ENCODE results near the gene ZNF710. TPM values are rescaled to one million over a fixed set of nuclear protein-coding genes. Genes with fewer than 3 reads are reported as not detected.

The ZNF710 gene
- total and polyA plus RNA-seq, 2 experiments from 2014 or later: 7.8 to 22.2 TPM

DNA sequence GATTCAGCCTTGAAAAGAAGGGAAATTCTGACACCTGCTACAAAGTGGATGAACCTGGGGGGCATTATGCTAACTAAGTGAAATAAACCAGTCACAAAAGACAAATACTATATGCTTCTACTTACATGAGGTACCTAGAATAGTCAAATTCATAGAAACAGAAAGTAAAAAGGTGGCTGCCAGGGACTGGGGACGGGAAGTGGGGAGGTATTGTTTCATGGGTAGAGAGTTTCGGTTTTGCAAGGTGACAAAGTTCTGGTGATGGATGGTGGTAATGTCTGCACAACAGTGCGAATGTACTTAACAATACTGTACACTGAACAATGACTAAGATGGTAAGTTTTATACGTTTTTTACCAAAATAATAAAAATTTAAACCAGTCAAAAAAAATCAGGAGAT lies 96.4 kb downstream of the ZNF710 start:
- no peak for DNase-seq (ENCODE audit: low read depth in 1 of 2, low spot score in 1 of 2)
- Histone ChIP-seq H3K4me1 (ENCODE audit: low read depth) (peaks cover 56% of the 10 kb centered on the region), H3K9me3 (ENCODE audit: low read depth) (no peaks in the 10 kb centered on the region), H3K36me3 (no peaks in the 10 kb centered on the region), H3K27ac (peak overlapping the region; percentile 6), H3K4me3 (no peak overlapping the region), H3K27me3 (no peaks in the 10 kb centered on the region)
- TF ChIP-seq, protein P1, sequence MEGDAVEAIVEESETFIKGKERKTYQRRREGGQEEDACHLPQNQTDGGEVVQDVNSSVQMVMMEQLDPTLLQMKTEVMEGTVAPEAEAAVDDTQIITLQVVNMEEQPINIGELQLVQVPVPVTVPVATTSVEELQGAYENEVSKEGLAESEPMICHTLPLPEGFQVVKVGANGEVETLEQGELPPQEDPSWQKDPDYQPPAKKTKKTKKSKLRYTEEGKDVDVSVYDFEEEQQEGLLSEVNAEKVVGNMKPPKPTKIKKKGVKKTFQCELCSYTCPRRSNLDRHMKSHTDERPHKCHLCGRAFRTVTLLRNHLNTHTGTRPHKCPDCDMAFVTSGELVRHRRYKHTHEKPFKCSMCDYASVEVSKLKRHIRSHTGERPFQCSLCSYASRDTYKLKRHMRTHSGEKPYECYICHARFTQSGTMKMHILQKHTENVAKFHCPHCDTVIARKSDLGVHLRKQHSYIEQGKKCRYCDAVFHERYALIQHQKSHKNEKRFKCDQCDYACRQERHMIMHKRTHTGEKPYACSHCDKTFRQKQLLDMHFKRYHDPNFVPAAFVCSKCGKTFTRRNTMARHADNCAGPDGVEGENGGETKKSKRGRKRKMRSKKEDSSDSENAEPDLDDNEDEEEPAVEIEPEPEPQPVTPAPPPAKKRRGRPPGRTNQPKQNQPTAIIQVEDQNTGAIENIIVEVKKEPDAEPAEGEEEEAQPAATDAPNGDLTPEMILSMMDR (IDR thresholded peaks at IDR 0.05; ENCODE audit: low read depth, low read length): no peak

DNA sequence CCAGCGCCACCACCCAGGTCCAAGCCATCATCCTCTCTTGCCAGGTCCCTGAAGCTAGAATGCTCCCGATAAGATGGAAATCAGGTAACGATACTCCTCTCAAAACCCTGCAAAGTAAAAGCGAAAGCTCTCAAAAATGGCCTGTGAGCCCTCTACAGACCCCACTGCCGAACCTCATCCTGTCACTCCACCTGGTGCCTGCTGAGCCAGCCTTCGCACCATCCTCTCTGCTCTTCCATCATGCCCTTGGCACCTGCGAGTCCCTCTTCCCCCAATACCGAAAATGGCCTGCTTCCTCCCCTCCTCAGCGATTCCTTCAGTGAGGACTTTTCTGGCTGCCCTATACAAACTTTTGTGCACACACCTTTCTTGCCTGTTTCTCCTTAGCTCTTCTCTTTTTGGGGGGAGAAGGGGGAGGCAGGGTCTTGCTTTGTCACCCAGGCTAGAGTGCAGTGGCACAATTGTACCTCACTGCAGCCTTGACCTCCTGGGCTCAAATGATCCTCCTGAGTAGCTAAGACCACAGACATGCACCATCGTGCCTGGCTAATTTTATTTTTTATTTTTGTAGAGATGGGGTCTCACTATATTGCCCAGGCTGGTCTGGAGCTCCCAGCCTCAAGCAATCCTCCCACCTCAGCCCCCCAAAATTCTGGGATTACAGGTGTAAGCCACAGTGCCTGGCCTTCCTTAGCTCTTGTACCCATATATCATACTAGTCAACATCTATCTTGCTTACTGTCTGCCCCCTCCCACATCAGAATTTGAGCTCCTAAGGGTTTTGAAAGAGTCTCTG lies 98.1 kb downstream of the ZNF710 start:
- no peaks in the 10 kb centered on the region for H3K27me3 ChIP-seq
- peaks cover 58% of the 10 kb centered on the region for H3K4me1 ChIP-seq (ENCODE audit: low read depth)
- no peak for DNase-seq (ENCODE audit: low read depth in 1 of 2, low spot score in 1 of 2)
- no peaks in the 10 kb centered on the region for H3K36me3 ChIP-seq
- TF ChIP-seq, protein P1 (IDR thresholded peaks at IDR 0.05; ENCODE audit: low read depth, low read length): no peak
- H3K9me3 ChIP-seq (ENCODE audit: low read depth): no peaks in the 10 kb centered on the region
- H3K4me3 ChIP-seq: no peak overlapping the region
- H3K27ac ChIP-seq: peak overlapping the region; percentile 6

DNA sequence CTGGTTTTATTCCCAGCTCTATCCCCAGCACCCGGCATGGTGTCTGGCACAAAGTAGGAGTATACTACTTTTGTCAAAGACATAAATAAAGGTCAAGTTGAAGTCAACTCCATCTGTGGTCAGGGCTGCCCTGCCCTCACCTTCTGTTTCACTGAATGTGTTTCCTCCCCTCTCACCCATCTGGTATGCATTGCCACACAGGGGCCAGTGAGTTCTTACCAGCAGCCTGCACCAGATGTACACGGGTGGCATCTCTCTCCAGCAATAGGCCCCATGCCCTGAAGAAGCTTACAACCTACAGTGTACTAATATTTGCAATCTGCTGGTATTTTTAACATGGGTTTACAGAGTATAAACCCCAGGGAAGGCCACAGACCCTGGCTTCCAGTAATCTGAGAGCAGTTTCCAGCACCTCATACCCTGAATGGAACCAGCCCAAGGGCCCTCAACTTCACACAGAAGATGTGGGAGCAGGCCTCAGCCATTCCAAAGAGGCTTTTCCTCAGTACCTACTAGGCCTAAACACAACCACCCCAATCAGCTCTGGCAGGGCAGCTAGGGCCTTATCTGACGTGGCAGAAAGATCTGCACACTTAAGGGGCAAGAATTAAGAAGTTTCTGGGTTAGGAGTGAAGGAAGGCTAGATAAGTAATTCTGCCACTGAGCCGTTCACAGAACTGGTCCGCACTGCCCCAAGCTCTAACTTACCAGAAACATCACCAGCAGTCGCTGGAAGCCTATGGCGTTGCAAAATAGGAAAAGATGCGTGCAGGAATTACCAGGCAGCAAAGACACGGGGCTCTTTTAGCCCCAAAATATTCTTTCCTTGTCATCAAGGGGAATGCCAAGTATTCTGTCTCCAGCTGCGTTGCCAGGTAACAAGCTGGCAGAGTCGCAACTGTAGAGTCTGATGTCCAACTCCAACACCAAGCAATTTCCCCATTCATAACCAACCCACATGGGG lies 99.0 kb downstream of the ZNF710 start:
- Histone ChIP-seq H3K4me3 (peak overlapping the region; percentile 92), H3K27ac (no peak overlapping the region), H3K36me3 (no peaks in the 10 kb centered on the region), H3K4me1 (ENCODE audit: low read depth) (peaks cover 52% of the 10 kb centered on the region), H3K27me3 (no peaks in the 10 kb centered on the region), H3K9me3 (ENCODE audit: low read depth) (no peaks in the 10 kb centered on the region)
- peak in 1 of 2 donors; percentile 57 for DNase-seq (ENCODE audit: low read depth in 1 of 2, low spot score in 1 of 2)
- TF ChIP-seq, protein P1 (IDR thresholded peaks at IDR 0.05; ENCODE audit: low read depth, low read length): no peak

DNA sequence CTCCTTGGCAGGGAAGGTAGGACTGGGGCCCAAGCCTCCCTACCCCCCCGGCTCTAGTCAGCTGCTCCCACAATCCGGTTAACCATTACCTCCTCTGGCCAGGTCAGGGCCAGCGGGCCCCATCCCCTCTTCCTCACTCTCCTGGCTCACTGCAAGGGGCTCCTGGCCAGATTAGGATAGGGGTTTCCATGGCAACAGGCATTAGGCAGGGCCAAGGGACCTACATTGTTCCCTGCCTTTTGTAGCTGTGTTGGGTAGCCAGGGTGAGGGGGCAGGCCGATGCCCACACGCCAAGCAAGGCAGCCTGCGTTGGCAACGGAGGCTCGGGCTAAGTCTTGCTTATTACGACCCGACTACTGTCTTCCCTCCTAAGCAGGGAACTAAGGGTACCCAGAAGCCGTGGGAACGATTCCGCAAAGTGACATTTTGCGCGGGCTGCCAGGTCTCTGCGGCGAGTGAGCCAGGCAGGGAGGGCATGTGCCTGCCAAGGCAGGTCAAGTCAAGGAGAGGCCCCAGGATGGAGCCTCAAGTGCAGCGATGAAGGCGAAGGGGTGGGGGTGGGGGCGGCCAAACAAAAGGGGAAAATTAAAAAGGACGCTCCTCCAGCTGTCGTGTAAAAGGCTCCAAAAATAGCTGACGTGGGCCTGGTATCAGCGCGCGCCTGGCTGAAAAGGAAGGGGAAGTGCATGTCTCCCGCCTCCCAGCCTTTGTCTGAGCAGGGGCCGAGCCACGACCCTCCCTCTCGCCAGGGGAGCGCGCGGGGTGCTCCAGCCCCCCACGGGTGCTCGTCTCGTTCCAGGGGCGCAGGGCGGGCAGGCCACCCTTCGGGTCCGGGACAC lies 100.2 kb downstream of the ZNF710 start:
- no peaks in the 10 kb centered on the region for H3K36me3 ChIP-seq
- H3K27me3 ChIP-seq: no peaks in the 10 kb centered on the region
- TF ChIP-seq, protein P1 (IDR thresholded peaks at IDR 0.05; ENCODE audit: low read depth, low read length): no peak
- peaks cover 50% of the 10 kb centered on the region for H3K4me1 ChIP-seq (ENCODE audit: low read depth)
- DNase-seq (ENCODE audit: low read depth in 1 of 2, low spot score in 1 of 2): peak; percentile 36 to 69
- peak overlapping the region; percentile 92 for H3K27ac ChIP-seq
- no peaks in the 10 kb centered on the region for H3K9me3 ChIP-seq (ENCODE audit: low read depth)
- peak overlapping the region; percentile 92 for H3K4me3 ChIP-seq

All from cardiac muscle cell (in vitro differentiated cells and primary cell).